Ascending aorta (tissue), 2 donors: ENCODE results near the gene EPHB2. TPM values are rescaled to one million over a fixed set of nuclear protein-coding genes. Genes with fewer than 3 reads are reported as not detected.

Experiments
- DNase-seq, 2 donors: peaks; one replicate each; pipeline ENCODE4 v3.0.0-alpha.2; 2019; ENCODE audit warnings: low spot score in 2 of 2
- H3K27ac ChIP-seq, 2 donors: fragments of 200-600 bp; sonication (generic); one replicate each; pipeline ENCODE4 v1.5.1; 2016 to 2017; ENCODE audit warnings: mild to moderate bottlenecking in 1 of 2
- H3K27me3 ChIP-seq: fragments of 200-600 bp; sonication (generic); one replicate; pipeline ENCODE4 v1.5.1; 2017
- H3K36me3 ChIP-seq, 2 donors: fragments of 200-600 bp; sonication (generic); one replicate each; pipeline ENCODE4 v1.5.1; 2016
- H3K4me1 ChIP-seq, 2 donors: fragments of 200-600 bp; sonication (generic); one replicate each; pipeline ENCODE4 v1.5.1; 2016 to 2017; ENCODE audit warnings: mild to moderate bottlenecking in 1 of 2
- H3K4me3 ChIP-seq, 2 donors: fragments of 200-600 bp; sonication (generic); one replicate each; pipeline ENCODE4 v1.5.1; 2016 to 2017; ENCODE audit warnings: mild to moderate bottlenecking in 1 of 2
- H3K9me3 ChIP-seq, 2 donors: fragments of 200-600 bp; sonication (generic); one replicate each; pipeline ENCODE4 v1.5.1; 2016
- intact Hi-C: fragments of 100-400 bp; cut with DNase I; formaldehyde crosslinking; loops from one replicate; pipeline ENCODE4 v1.15.1; 2023
- total RNA-seq: library from RNA; depleted of rRNA; stranded (reverse); fragments of >200 nt; gene quantifications from one replicate; pipeline ENCODE4 v1.1.0, GENCODE V29; 2016
- TF ChIP-seq, protein P1 (sequence below), 3 experiments: fragments of 200-600 bp in 2 of 3; fragments of 450-650 bp in 1 of 3; sonication (generic) in 2 of 3; IDR thresholded peaks; one replicate each; pipeline ENCODE4 v1.5.1; 2016 to 2019; ENCODE audit warnings: antibody characterized with exemption in 3 of 3, mild to moderate bottlenecking in 1 of 3, moderate library complexity in 1 of 3

The EPHB2 gene
- total RNA-seq, 1 donor from 2014 or later: 3.2 TPM

DNA sequence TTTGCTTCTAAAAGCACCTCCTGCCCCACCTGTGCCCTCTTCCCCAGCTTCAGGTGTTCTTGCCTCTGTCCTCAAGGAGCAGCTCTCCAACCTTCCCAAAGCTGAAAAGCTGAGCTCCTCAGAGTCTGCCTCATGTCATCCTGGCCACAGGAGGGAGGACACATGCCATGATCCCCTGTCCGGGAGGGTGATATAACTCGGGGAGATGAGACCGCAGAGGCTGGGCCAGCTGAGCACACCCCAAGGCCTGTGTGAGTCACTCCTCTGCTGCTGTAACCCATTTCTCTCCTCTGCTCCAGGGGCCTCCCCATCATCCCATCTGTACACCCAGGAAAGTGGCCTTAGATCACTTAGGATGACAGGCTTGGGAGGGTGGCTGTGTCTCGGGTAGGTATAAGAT lies 49.8 kb downstream of the EPHB2 start:
- no peak overlapping the region for H3K27ac ChIP-seq
- no peaks in the 10 kb centered on the region for H3K4me1 ChIP-seq
- no peak overlapping the region for H3K4me3 ChIP-seq
- DNase-seq: no peak
- no peaks in the 10 kb centered on the region for H3K36me3 ChIP-seq
- no peaks in the 10 kb centered on the region for H3K9me3 ChIP-seq
- TF ChIP-seq, protein P1, sequence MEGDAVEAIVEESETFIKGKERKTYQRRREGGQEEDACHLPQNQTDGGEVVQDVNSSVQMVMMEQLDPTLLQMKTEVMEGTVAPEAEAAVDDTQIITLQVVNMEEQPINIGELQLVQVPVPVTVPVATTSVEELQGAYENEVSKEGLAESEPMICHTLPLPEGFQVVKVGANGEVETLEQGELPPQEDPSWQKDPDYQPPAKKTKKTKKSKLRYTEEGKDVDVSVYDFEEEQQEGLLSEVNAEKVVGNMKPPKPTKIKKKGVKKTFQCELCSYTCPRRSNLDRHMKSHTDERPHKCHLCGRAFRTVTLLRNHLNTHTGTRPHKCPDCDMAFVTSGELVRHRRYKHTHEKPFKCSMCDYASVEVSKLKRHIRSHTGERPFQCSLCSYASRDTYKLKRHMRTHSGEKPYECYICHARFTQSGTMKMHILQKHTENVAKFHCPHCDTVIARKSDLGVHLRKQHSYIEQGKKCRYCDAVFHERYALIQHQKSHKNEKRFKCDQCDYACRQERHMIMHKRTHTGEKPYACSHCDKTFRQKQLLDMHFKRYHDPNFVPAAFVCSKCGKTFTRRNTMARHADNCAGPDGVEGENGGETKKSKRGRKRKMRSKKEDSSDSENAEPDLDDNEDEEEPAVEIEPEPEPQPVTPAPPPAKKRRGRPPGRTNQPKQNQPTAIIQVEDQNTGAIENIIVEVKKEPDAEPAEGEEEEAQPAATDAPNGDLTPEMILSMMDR (IDR thresholded peaks at IDR 0.05): no peak
- H3K27me3 ChIP-seq: no peaks in the 10 kb centered on the region
- intact Hi-C loops: no loop called here

DNA sequence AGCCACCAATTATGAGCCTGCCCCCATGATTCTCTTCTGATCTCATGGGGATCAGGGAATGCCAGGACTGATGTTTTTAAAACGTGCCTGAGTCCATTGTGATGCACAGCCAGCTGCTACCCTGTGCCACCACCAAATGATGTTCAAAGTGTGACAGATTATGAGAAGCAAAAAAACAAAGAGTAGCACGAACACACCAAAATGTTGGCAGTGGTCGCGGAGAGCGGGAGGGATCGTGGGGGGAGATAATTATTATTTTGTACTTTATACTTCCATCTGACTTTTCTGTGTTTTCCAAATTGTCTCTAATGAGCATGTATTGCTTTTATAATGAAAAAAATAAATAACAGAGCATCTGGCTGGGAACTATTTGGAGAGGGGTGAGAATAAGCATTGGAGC lies 50.5 kb downstream of the EPHB2 start:
- H3K27me3 ChIP-seq: no peaks in the 10 kb centered on the region
- TF ChIP-seq, protein P1 (IDR thresholded peaks at IDR 0.05): no peak
- H3K27ac ChIP-seq: no peak overlapping the region
- intact Hi-C loops: no loop called here
- no peaks in the 10 kb centered on the region for H3K4me1 ChIP-seq
- no peaks in the 10 kb centered on the region for H3K36me3 ChIP-seq
- H3K9me3 ChIP-seq: no peaks in the 10 kb centered on the region
- H3K4me3 ChIP-seq: no peak overlapping the region
- no peak for DNase-seq

DNA sequence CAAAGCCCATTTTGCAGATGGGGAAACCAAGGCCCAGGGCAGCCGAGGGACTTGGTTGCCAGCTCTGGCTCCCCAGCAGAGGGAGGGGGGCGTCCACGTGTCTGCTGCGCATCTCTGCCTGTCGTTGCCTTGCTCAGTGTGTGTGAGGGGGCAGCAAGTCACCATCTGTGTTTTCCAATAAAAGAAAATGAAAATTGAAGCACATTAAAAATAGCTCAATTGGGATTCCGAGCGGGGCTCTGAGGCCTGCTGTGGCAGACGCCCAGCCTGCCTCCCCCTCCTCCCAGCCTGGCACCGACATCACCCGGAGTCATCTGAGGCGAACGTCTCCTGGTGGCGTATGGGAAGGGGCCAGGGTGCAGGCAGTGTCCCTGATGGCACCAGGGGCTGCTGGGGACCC lies 51.2 kb downstream of the EPHB2 start:
- TF ChIP-seq, protein P1 (IDR thresholded peaks at IDR 0.05): no peak
- no peaks in the 10 kb centered on the region for H3K4me1 ChIP-seq
- H3K4me3 ChIP-seq: no peak overlapping the region
- no peaks in the 10 kb centered on the region for H3K27me3 ChIP-seq
- DNase-seq: no peak
- no peaks in the 10 kb centered on the region for H3K9me3 ChIP-seq
- intact Hi-C loops: no loop called here
- H3K36me3 ChIP-seq: no peaks in the 10 kb centered on the region
- no peak overlapping the region for H3K27ac ChIP-seq

DNA sequence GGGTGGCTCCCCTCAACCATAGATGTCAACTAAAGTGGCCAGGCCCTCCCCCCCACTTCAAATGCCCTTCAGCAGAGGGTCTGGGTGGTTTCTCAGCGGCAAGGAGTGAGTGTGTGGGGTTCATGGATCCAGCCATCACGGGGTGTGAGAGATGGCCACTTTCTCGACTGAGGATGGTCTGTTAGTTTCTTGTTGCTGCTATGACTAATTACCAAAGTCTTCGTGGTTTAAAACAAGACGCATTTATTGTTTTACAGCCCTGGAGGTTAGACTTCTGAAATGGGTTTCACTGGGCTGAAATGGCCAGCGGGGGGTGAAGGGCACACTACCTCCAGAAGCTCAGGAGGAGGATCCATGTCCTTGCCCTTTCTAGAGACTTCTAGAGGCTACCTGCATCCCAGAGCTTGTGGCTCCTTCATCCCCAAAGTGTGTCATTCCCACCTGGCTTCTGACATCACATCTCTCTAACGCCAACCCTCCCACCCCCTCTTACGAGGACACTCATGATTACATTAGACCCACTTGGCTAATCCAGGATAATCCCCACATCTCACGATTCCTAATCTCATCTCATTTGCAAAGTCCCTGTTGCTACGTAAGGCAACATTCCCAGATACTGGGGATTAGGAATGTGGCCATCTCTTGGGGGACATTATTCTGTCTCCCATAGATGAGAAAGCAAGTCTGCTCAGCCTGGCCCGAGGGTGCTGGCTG lies 53.0 kb downstream of the EPHB2 start:
- Histone ChIP-seq H3K27ac (no peak overlapping the region), H3K27me3 (no peaks in the 10 kb centered on the region), H3K9me3 (no peaks in the 10 kb centered on the region), H3K4me1 (no peaks in the 10 kb centered on the region), H3K4me3 (no peak overlapping the region), H3K36me3 (no peaks in the 10 kb centered on the region)
- intact Hi-C loops: no loop called here
- no peak for DNase-seq
- TF ChIP-seq, protein P1 (IDR thresholded peaks at IDR 0.05): no peak

DNA sequence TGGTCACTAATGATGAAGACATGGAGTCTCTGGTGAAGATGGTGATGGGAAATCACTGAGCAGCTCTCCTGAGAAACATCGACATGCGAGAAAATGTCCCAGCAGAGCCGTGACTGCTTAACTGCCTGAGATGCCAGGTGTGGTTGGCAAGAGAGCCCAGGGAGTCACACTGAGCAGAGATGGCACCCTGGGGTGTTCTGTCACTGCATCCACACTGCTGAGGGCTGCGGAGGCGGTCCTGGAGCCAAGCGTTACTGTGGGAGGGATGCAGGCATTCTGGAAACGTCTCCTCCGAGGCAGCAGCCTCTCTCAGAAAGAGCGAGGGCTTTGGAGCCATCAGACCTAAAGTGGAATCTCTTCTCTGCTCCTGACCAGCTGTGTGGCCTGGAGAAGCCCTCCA lies 57.2 kb downstream of the EPHB2 start:
- intact Hi-C loops: no loop called here
- Histone ChIP-seq H3K27ac (no peak overlapping the region), H3K4me3 (no peak overlapping the region), H3K36me3 (no peaks in the 10 kb centered on the region), H3K4me1 (peaks cover 0 to 7% of the 10 kb centered on the region in 2 donors), H3K27me3 (no peaks in the 10 kb centered on the region), H3K9me3 (no peaks in the 10 kb centered on the region)
- no peak for DNase-seq
- TF ChIP-seq, protein P1 (IDR thresholded peaks at IDR 0.05): no peak

DNA sequence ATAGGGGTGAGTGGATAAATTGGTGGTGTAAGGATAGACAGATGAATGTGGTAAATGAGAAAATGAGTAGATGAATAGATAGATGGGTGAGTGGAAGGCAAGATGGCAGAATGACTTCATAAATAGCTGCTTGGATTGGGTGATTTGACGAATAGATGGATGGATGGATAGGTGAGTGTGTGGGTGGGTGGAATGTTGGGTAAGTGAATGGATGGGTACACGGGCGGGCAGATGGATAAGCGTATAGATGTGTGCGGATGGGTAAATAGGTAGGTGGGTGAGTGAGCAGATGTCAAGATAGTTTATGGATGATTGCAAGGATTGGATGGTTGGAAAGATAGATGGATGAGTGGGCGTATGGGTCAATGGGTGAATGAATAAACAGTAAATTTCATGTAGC lies 59.3 kb downstream of the EPHB2 start:
- TF ChIP-seq, protein P1 (IDR thresholded peaks at IDR 0.05): no peak

More for the DNA sequence above, 59.3 kb downstream of the EPHB2 start:
- H3K27ac ChIP-seq: no peak overlapping the region
- no peak overlapping the region for H3K4me3 ChIP-seq
- DNase-seq: no peak
- no peaks in the 10 kb centered on the region for H3K9me3 ChIP-seq
- H3K4me1 ChIP-seq: peaks cover 0 to 14% of the 10 kb centered on the region in 2 donors
- intact Hi-C loops: no loop called here
- H3K27me3 ChIP-seq: no peaks in the 10 kb centered on the region
- H3K36me3 ChIP-seq: no peaks in the 10 kb centered on the region
